Measurements from ENCODE around the gene LCN15.

DNA sequence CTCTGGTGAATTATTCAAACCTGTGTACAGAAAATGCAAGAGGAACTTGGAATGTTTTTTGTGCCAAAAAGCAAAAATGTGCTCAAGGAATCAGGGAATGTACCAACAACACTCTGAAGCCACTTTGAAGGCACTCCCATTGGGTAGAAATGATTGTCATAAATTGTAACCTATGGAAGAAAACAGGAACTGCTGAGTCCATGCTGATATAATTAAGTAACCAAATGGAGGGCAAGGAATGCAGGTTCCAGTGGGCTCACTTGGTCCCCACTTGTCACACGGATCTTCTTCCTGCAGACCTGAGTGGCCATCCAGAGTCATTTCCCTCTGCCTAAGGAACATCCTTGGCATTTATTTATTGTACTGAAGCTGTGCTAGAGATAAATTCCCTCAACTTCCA lies 13.1 kb downstream of the LCN15 start:
- no peak for TF ChIP-seq EP300 (IDR thresholded peaks at IDR 0.05)
- TF ChIP-seq CTCF (IDR thresholded peaks at IDR 0.05), result no peak
- TF ChIP-seq POLR2A (IDR thresholded peaks at IDR 0.05), result no peak

Data from ovary (tissue), 3 donors.